NB4 (cell line): Measurements from ENCODE around the gene LRRC27.

Source experiments
- DNase-seq: peaks from one replicate; pipeline ENCODE4 v3.0.0; 2010; ENCODE audit warnings: low read depth
- H3K4me3 ChIP-seq: one replicate; pipeline ENCODE4 v1.5.1; 2011; ENCODE audit warnings: mild to moderate bottlenecking, low read depth, low read length, moderate library complexity
- CTCF ChIP-seq: IDR thresholded peaks from one replicate; pipeline ENCODE4 v1.5.1; 2012; ENCODE audit warnings: low read depth, low read length
- MYC ChIP-seq: IDR thresholded peaks from 2 replicates; pipeline ENCODE4 v1.6.1; 2011; ENCODE audit warnings: low read depth, low read length
- POLR2A ChIP-seq: IDR thresholded peaks from 2 replicates; pipeline ENCODE4 v1.6.1; 2011; ENCODE audit warnings: mild to moderate bottlenecking; ENCODE audit not compliant: insufficient read length; ENCODE audit errors: extremely low read depth
- TF ChIP-seq, protein P1 (sequence below): IDR thresholded peaks from 2 replicates; pipeline ENCODE4 v1.6.1; 2011; ENCODE audit warnings: low read depth, low read length

Gene LRRC27

DNA sequence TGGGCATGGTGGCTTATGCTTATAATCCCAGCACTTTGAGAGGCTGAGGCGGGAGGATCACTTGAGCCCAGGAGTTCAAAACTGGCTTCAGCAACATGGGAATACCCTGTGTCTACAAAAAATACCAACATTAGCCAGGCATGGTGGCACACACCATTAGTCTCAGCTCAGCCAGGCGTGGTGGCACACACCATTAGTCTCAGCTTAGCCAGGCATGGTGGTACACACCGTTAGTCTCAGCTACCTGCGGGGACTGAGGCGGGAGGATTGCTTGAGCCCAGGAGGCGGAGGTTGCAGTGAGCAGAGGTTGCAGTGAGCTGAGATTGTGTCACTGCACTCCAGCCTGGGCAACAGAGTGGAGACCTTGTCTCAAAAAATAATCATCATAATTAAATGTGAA, 9.0 kb downstream of the LRRC27 start:
- no peak for TF ChIP-seq MYC
- TF ChIP-seq POLR2A, result no peak
- no peak for DNase-seq
- H3K4me3 ChIP-seq, result no peak overlapping the region

- TF ChIP-seq POLR2A (no peak), MYC (no peak), CTCF (no peak)
- TF ChIP-seq, protein P1, sequence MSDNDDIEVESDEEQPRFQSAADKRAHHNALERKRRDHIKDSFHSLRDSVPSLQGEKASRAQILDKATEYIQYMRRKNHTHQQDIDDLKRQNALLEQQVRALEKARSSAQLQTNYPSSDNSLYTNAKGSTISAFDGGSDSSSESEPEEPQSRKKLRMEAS, result no peak
- no peak overlapping the region for H3K4me3 ChIP-seq
- no peak for DNase-seq
Observed at GRCh38 chr10:132341781-132342180, 9.8 kb downstream of the LRRC27 start.

GRCh38 chr10:132342553-132342952, 10.6 kb downstream of the LRRC27 start:
- no peak for DNase-seq
- no peak overlapping the region for H3K4me3 ChIP-seq
- TF ChIP-seq, protein P1, result no peak
- TF ChIP-seq POLR2A, result no peak
- no peak for TF ChIP-seq MYC

DNA sequence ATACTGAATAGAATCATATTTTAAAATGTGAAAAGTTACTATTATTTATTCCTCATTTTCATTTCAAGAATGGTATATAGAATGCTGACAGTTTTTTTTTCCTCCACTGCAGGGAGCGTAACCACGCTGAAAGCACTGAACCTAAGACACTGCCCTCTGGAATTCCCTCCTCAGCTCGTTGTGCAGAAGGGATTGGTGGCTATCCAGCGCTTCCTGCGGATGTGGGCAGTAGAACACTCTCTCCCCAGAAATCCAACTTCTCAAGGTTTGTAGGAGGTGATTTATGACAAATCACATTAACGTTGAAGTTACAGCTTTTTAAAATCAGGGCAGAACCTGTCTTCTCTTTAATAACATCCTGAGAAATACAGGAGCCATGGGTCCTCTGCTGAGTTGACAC, 12.4 kb downstream of the LRRC27 start:
- DNase-seq, result no peak

GRCh38 chr10:132345345-132345744, 13.4 kb downstream of the LRRC27 start:
- no peak for DNase-seq
- no peak for TF ChIP-seq POLR2A
- TF ChIP-seq, protein P1, result no peak
- TF ChIP-seq CTCF, result no peak
- no peak for TF ChIP-seq MYC
- no peak overlapping the region for H3K4me3 ChIP-seq

More for the DNA sequence above, 12.4 kb downstream of the LRRC27 start:
- TF ChIP-seq MYC (no peak), CTCF (no peak), POLR2A (no peak)
- TF ChIP-seq, protein P1, result no peak
- no peak overlapping the region for H3K4me3 ChIP-seq

DNA sequence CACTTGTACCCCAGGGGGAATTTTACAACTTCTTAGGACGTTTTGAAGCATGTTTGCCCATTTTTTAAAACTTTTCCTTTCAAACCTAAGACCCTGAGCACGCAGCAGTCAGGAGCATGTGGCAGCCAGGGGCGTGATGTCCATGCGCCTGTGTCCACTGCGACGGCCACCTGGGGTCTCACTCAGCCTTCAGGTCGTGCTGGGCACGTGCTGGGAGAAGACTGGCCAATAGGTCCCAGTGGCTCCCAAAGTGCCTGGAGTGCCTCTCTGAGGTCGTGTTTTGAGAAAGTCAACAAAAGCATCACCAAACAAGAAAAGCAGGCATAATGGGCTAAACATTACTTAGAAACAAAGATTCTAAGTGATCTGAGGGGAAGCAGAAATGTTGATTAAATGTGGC, 14.8 kb downstream of the LRRC27 start:
- no peak for DNase-seq
- H3K4me3 ChIP-seq, result no peak overlapping the region
- TF ChIP-seq CTCF (no peak), MYC (no peak), POLR2A (no peak)
- TF ChIP-seq, protein P1, result no peak
